Measurements from ENCODE around the gene OVOL2.

The OVOL2 gene

DNA sequence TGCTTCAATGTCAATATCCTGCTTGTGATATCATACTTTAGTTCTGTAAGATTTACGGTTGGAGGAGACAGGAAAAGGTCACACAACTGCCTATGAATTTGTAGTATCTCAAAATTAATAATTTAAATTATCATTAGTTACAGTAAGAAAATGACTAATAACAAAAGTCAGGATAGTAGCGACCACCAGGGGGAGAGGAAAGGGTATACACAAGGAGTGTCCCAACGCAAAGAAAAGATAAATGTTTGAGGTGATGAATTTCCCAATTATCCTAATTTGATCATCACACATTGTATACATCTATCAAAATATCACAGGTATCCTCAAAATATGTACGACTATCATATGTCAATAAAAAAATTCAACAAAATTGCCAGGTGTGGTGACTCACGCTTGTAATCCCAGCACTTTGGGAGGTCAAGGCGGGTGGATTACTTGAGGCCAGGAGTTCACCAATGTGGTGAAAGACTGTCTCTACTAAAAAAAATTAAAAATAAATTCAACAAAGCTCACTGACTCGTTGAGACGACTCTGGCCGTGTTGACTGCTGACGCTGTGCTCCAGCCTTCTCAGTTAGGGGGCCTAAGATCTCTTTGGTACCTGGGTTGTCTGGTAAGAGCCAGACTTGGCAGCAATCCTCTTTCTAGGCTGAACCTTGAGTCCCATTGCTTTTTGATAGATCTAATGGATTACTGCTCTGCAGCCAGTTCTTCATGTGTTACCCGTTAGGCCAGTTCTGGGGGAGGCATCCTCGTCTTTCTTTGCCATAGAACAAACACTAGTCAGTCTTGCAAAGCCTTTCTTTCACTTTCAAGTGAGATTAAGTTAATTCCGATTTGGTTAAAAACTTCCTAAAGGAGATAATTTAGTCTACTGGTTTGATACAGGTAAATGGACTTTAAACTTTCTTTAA lies 9.0 kb upstream of the OVOL2 start:
- H3K9me3 ChIP-seq (ENCODE audit: control insufficient read depth, low read length) = no peaks in the 10 kb centered on the region
- H3K4me2 ChIP-seq (ENCODE audit: low read length) = no peak overlapping the region
- no peaks in the 10 kb centered on the region for H3K4me1 ChIP-seq
- H3K27me3 ChIP-seq (ENCODE audit: control insufficient read depth, insufficient read depth, low read length) = no peaks in the 10 kb centered on the region
- no peak overlapping the region for H3K27ac ChIP-seq
- H3K36me3 ChIP-seq (ENCODE audit: control insufficient read depth, insufficient read depth, low read length) = no peaks in the 10 kb centered on the region
- H2AFZ ChIP-seq = no peak overlapping the region
- no peaks in the 10 kb centered on the region for H3K79me2 ChIP-seq
- no peak overlapping the region for H3K9ac ChIP-seq
- no peak overlapping the region for H3K4me3 ChIP-seq (ENCODE audit: low read depth, low read length)
- TF ChIP-seq, protein P1, sequence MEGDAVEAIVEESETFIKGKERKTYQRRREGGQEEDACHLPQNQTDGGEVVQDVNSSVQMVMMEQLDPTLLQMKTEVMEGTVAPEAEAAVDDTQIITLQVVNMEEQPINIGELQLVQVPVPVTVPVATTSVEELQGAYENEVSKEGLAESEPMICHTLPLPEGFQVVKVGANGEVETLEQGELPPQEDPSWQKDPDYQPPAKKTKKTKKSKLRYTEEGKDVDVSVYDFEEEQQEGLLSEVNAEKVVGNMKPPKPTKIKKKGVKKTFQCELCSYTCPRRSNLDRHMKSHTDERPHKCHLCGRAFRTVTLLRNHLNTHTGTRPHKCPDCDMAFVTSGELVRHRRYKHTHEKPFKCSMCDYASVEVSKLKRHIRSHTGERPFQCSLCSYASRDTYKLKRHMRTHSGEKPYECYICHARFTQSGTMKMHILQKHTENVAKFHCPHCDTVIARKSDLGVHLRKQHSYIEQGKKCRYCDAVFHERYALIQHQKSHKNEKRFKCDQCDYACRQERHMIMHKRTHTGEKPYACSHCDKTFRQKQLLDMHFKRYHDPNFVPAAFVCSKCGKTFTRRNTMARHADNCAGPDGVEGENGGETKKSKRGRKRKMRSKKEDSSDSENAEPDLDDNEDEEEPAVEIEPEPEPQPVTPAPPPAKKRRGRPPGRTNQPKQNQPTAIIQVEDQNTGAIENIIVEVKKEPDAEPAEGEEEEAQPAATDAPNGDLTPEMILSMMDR (IDR thresholded peaks at IDR 0.05) = no peak

DNA sequence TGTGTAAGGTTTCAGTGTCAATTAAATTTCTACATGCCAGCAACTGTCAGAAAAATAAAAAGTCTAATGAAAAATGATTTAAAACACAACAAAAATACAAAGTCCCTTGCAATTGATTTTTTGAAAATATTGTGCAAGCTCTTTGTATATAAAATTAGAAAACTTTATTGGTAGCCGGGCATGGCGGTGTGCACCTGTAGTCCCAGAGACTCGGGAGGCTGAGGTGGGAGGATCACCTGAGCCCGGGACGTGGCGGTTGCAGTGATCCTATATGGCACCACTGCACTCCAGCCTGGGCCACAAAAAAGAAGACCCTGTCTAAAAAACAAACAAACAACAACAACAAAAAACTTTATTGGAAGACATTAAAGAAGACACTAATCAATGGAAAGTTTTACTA lies 6.0 kb upstream of the OVOL2 start:
- peaks cover 3% of the 10 kb centered on the region for H3K27me3 ChIP-seq (ENCODE audit: control insufficient read depth, insufficient read depth, low read length)
- no peaks in the 10 kb centered on the region for H3K36me3 ChIP-seq (ENCODE audit: control insufficient read depth, insufficient read depth, low read length)
- H3K9ac ChIP-seq = no peak overlapping the region
- TF ChIP-seq, protein P1 (IDR thresholded peaks at IDR 0.05) = no peak
- H3K4me1 ChIP-seq = peaks cover under 1% of the 10 kb centered on the region
- H3K4me3 ChIP-seq (ENCODE audit: low read depth, low read length) = no peak overlapping the region
- H2AFZ ChIP-seq = no peak overlapping the region
- no peak overlapping the region for H3K4me2 ChIP-seq (ENCODE audit: low read length)
- H3K79me2 ChIP-seq = no peaks in the 10 kb centered on the region
- H3K27ac ChIP-seq = no peak overlapping the region
- H3K9me3 ChIP-seq (ENCODE audit: control insufficient read depth, low read length) = no peaks in the 10 kb centered on the region

DNA sequence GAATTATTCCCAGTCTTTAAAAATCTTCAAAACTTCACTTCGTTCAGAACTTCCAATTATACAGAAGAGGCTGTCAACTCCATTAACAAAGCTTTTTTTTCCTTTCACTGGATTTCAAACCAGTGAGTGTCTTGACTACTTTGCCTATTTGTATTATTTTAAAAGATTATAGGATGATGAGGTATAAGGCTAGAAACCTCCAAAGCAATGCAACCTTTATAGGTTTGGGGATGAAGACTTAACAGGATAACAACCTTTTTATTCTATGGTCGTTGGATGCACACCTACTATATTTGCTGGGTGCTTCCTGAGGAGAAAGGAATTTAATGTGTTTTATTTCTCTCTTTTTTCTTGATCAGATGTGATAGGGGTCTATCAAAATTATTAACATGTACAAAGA lies 1.9 kb upstream of the OVOL2 start:
- Histone ChIP-seq H3K9ac (no peak overlapping the region), H3K27me3 (ENCODE audit: control insufficient read depth, insufficient read depth, low read length) (peaks cover 3% of the 10 kb centered on the region), H3K4me1 (peaks cover 4% of the 10 kb centered on the region), H2AFZ (peak overlapping the region; percentile 68), H3K27ac (no peak overlapping the region), H3K4me2 (ENCODE audit: low read length) (peak overlapping the region; percentile 61), H3K4me3 (ENCODE audit: low read depth, low read length) (no peak overlapping the region), H3K79me2 (no peaks in the 10 kb centered on the region), H3K9me3 (ENCODE audit: control insufficient read depth, low read length) (no peaks in the 10 kb centered on the region), H3K36me3 (ENCODE audit: control insufficient read depth, insufficient read depth, low read length) (no peaks in the 10 kb centered on the region)
- TF ChIP-seq, protein P1 (IDR thresholded peaks at IDR 0.05) = no peak

DNA sequence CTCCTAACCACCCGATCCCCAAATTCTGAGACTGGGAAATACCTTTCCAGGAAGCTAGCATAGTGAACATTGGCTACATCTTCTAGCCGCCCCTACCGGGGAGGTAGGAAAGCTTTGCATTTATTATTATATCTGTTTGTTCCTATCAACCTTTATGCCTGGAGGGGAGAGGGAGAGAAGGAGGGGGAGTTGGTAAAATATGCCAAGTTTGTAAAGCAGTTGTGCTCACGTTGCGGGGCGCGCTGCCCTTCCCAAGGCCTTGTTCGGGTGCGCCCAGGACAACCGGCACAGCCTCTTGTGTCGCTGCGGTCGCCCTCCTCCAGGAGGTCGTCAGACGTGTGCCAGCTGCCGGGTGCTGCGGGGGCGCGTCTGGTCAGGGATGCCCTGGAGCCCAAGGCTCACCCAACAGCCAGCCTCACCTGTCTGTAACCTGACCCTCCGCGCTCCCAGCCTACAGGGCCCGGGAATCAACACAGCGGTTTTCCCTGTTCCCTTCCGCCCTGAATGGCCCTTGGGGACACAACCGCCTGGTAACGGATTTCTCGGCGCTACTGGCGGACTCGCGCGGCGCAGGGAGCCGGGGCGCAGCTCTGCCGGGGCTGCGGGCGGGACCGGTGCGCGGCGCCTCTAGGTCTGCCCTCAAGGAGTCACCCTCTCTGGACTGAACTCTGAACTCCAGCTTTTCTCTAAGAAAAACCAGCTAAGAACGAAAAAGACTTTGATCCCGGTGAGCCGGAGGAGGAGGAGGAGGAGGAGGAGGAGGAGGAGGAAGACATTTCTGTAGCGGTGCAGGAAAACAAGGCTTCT lies 1.1 kb upstream of the OVOL2 start:
- TF ChIP-seq, protein P1 (IDR thresholded peaks at IDR 0.05) = no peak
- Histone ChIP-seq H2AFZ (peak overlapping the region; percentile 68), H3K4me2 (ENCODE audit: low read length) (peak overlapping the region; percentile 61), H3K9me3 (ENCODE audit: control insufficient read depth, low read length) (no peaks in the 10 kb centered on the region), H3K27ac (no peak overlapping the region), H3K9ac (no peak overlapping the region), H3K4me1 (peaks cover 4% of the 10 kb centered on the region), H3K79me2 (no peaks in the 10 kb centered on the region), H3K36me3 (ENCODE audit: control insufficient read depth, insufficient read depth, low read length) (no peaks in the 10 kb centered on the region), H3K27me3 (ENCODE audit: control insufficient read depth, insufficient read depth, low read length) (peaks cover 3% of the 10 kb centered on the region), H3K4me3 (ENCODE audit: low read depth, low read length) (peak overlapping the region; percentile 33)

Data from parathyroid adenoma (tissue), 2 donors.